ENCODE results near the gene CARD18. TPM values are rescaled to one million over a fixed set of nuclear protein-coding genes. Genes with fewer than 3 reads are reported as not detected.

CARD18 gene, protein sequence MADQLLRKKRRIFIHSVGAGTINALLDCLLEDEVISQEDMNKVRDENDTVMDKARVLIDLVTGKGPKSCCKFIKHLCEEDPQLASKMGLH
- total RNA-seq = not detected
- polyA plus RNA-seq = not detected

DNA sequence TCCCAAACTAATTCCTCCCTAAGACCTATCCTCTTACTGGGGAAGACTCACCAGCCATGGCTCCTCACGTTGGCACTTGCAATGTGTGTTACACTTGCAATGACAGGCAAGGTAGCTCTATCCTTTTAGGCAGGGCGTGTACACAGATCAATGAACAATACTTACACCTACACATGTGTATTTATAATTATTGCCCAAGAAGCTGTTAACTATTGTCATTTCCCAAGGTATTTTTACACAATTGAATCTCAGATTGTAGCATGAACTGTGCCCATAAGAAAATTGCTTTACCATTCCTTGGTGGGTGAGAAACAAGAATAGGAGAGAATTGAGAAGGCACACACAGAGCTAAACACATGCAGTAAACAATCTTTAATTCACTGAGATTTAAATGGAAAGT, at the start of gene CARD18:
Gene CARD18, minus strand, starts transcription at position 101 of the 400 bp plus-strand sequence. Its CDS starts 43 bp downstream, at position 58.
- no peaks in the 10 kb centered on the region for H3K36me3 ChIP-seq (ENCODE audit: control insufficient read depth in 4 of 4, insufficient read depth in 3 of 4, low read depth in 1 of 4, low read length in 3 of 4)
- WGBS = 60% methylated on average over 2 of the region's 2 CpGs
- H3K4me1 ChIP-seq (ENCODE audit: control insufficient read depth in 4 of 4, insufficient read depth in 4 of 4, low read length in 3 of 4) = no peaks in the 10 kb centered on the region
- H3K4me3 ChIP-seq (ENCODE audit: low read depth in 1 of 3, low read length in 3 of 3) = no peak within 1 kb of the TSS
- no peak for DNase-seq (ENCODE audit: low spot score)
- no peaks in the 10 kb centered on the region for H3K27me3 ChIP-seq (ENCODE audit: control insufficient read depth in 4 of 4, insufficient read depth in 4 of 4, low read length in 3 of 4)
- H3K27ac ChIP-seq (ENCODE audit: low read depth in 1 of 2, low read length in 2 of 2) = no peak within 1 kb of the TSS
- H3K9ac ChIP-seq (ENCODE audit: low read depth in 1 of 2, low read length in 2 of 2) = no peak within 1 kb of the TSS
- TF ChIP-seq NR2F2 (IDR thresholded peaks at IDR 0.05) = no peak
- no peak for TF ChIP-seq JUND (IDR thresholded peaks at IDR 0.05)
- H3K9me3 ChIP-seq (ENCODE audit: control insufficient read depth in 4 of 4, low read length in 3 of 4) = no peaks in the 10 kb centered on the region

DNA sequence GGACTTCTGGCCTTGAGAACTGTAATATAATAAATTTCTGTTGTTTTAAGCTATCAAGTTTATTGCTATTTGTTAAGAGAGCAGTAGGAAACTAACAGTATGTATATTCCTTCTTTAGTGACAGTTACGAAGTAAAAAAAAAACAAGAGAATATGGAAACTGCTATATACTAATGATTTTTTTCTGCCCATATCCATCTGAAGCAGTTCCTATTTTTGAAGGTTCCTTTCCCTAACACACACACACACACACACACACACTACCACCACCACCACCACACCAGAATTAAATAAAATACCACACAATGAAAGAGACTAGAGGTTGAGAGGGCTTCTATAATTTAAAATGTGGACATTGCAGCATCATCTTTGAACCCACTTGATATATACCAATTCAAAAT, 44.4 kb upstream of the CARD18 start:
- 88% methylated on average over 1 of the region's 1 CpG for WGBS
- no peaks in the 10 kb centered on the region for H3K27me3 ChIP-seq (ENCODE audit: control insufficient read depth in 4 of 4, insufficient read depth in 4 of 4, low read length in 3 of 4)
- H3K9ac ChIP-seq (ENCODE audit: low read depth in 1 of 2, low read length in 2 of 2) = no peak overlapping the region
- no peak overlapping the region for H3K27ac ChIP-seq (ENCODE audit: low read depth in 1 of 2, low read length in 2 of 2)
- no peaks in the 10 kb centered on the region for H3K36me3 ChIP-seq (ENCODE audit: control insufficient read depth in 4 of 4, insufficient read depth in 3 of 4, low read depth in 1 of 4, low read length in 3 of 4)
- DNase-seq (ENCODE audit: low spot score) = no peak
- H3K4me3 ChIP-seq (ENCODE audit: low read depth in 1 of 3, low read length in 3 of 3) = no peak overlapping the region
- H3K9me3 ChIP-seq (ENCODE audit: control insufficient read depth in 4 of 4, low read length in 3 of 4) = no peaks in the 10 kb centered on the region
- no peaks in the 10 kb centered on the region for H3K4me1 ChIP-seq (ENCODE audit: control insufficient read depth in 4 of 4, insufficient read depth in 4 of 4, low read length in 3 of 4)
- TF ChIP-seq RAD21 (IDR thresholded peaks at IDR 0.05) (no peak), FOXA1 (IDR thresholded peaks at IDR 0.05) (no peak), TAF1 (conservative IDR thresholded peaks at IDR 0.05) (no peak)
- TF ChIP-seq, protein P1, sequence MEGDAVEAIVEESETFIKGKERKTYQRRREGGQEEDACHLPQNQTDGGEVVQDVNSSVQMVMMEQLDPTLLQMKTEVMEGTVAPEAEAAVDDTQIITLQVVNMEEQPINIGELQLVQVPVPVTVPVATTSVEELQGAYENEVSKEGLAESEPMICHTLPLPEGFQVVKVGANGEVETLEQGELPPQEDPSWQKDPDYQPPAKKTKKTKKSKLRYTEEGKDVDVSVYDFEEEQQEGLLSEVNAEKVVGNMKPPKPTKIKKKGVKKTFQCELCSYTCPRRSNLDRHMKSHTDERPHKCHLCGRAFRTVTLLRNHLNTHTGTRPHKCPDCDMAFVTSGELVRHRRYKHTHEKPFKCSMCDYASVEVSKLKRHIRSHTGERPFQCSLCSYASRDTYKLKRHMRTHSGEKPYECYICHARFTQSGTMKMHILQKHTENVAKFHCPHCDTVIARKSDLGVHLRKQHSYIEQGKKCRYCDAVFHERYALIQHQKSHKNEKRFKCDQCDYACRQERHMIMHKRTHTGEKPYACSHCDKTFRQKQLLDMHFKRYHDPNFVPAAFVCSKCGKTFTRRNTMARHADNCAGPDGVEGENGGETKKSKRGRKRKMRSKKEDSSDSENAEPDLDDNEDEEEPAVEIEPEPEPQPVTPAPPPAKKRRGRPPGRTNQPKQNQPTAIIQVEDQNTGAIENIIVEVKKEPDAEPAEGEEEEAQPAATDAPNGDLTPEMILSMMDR (IDR thresholded peaks at IDR 0.05; ENCODE audit: low read depth, low read length, missing input control) = no peak

DNA sequence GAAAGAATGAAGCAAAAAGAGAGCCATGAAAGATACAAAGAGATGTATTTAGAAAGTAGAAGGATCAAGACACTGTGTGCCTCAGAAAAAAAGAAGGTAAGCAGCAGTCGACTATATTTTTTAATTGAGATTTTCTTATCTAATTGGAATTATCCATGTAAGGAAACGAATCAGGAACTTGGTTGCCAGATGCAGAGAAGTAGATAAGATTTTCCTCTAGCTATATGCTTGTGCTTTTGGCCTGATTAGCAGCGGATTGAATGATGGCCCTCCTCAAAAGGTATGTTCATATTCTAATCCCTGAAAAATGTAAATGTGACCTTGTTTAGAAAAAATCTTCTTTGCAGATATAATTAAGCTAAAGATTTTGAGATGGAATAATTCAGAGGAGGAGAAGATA, 43.9 kb upstream of the CARD18 start:
- Histone ChIP-seq H3K27ac (ENCODE audit: low read depth in 1 of 2, low read length in 2 of 2) (no peak overlapping the region), H3K27me3 (ENCODE audit: control insufficient read depth in 4 of 4, insufficient read depth in 4 of 4, low read length in 3 of 4) (no peaks in the 10 kb centered on the region), H3K9ac (ENCODE audit: low read depth in 1 of 2, low read length in 2 of 2) (no peak overlapping the region), H3K36me3 (ENCODE audit: control insufficient read depth in 4 of 4, insufficient read depth in 3 of 4, low read depth in 1 of 4, low read length in 3 of 4) (no peaks in the 10 kb centered on the region), H3K4me3 (ENCODE audit: low read depth in 1 of 3, low read length in 3 of 3) (no peak overlapping the region), H3K4me1 (ENCODE audit: control insufficient read depth in 4 of 4, insufficient read depth in 4 of 4, low read length in 3 of 4) (no peaks in the 10 kb centered on the region), H3K9me3 (ENCODE audit: control insufficient read depth in 4 of 4, low read length in 3 of 4) (no peaks in the 10 kb centered on the region)
- DNase-seq (ENCODE audit: low spot score) = no peak
- 61% methylated on average over 3 of the region's 3 CpGs for WGBS
- no peak for TF ChIP-seq GABPA (IDR thresholded peaks at IDR 0.05 in 1 of 2, conservative IDR thresholded peaks at IDR 0.05 in 1 of 2)
- no peak for TF ChIP-seq HNF4G (IDR thresholded peaks at IDR 0.05)
- TF ChIP-seq, protein P2, sequence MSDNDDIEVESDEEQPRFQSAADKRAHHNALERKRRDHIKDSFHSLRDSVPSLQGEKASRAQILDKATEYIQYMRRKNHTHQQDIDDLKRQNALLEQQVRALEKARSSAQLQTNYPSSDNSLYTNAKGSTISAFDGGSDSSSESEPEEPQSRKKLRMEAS (IDR thresholded peaks at IDR 0.05) = no peak
- TF ChIP-seq, protein P3, sequence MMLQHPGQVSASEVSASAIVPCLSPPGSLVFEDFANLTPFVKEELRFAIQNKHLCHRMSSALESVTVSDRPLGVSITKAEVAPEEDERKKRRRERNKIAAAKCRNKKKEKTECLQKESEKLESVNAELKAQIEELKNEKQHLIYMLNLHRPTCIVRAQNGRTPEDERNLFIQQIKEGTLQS (IDR thresholded peaks at IDR 0.05) = no peak
- TF ChIP-seq, protein P1 (IDR thresholded peaks at IDR 0.05; ENCODE audit: low read depth, low read length, missing input control) = no peak
- no peak for TF ChIP-seq NR2F2 (IDR thresholded peaks at IDR 0.05)
- TF ChIP-seq FOXA1 (IDR thresholded peaks at IDR 0.05) = no peak
- TF ChIP-seq TAF1 (conservative IDR thresholded peaks at IDR 0.05) = no peak
- TF ChIP-seq RXRA (IDR thresholded peaks at IDR 0.05) = no peak
- TF ChIP-seq, protein P4, sequence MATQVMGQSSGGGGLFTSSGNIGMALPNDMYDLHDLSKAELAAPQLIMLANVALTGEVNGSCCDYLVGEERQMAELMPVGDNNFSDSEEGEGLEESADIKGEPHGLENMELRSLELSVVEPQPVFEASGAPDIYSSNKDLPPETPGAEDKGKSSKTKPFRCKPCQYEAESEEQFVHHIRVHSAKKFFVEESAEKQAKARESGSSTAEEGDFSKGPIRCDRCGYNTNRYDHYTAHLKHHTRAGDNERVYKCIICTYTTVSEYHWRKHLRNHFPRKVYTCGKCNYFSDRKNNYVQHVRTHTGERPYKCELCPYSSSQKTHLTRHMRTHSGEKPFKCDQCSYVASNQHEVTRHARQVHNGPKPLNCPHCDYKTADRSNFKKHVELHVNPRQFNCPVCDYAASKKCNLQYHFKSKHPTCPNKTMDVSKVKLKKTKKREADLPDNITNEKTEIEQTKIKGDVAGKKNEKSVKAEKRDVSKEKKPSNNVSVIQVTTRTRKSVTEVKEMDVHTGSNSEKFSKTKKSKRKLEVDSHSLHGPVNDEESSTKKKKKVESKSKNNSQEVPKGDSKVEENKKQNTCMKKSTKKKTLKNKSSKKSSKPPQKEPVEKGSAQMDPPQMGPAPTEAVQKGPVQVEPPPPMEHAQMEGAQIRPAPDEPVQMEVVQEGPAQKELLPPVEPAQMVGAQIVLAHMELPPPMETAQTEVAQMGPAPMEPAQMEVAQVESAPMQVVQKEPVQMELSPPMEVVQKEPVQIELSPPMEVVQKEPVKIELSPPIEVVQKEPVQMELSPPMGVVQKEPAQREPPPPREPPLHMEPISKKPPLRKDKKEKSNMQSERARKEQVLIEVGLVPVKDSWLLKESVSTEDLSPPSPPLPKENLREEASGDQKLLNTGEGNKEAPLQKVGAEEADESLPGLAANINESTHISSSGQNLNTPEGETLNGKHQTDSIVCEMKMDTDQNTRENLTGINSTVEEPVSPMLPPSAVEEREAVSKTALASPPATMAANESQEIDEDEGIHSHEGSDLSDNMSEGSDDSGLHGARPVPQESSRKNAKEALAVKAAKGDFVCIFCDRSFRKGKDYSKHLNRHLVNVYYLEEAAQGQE (IDR thresholded peaks at IDR 0.05) = no peak
- TF ChIP-seq, protein P5, sequence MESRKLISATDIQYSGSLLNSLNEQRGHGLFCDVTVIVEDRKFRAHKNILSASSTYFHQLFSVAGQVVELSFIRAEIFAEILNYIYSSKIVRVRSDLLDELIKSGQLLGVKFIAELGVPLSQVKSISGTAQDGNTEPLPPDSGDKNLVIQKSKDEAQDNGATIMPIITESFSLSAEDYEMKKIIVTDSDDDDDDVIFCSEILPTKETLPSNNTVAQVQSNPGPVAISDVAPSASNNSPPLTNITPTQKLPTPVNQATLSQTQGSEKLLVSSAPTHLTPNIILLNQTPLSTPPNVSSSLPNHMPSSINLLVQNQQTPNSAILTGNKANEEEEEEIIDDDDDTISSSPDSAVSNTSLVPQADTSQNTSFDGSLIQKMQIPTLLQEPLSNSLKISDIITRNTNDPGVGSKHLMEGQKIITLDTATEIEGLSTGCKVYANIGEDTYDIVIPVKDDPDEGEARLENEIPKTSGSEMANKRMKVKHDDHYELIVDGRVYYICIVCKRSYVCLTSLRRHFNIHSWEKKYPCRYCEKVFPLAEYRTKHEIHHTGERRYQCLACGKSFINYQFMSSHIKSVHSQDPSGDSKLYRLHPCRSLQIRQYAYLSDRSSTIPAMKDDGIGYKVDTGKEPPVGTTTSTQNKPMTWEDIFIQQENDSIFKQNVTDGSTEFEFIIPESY (IDR thresholded peaks at IDR 0.05) = no peak
- no peak for TF ChIP-seq SP1 (IDR thresholded peaks at IDR 0.05)
- TF ChIP-seq RAD21 (IDR thresholded peaks at IDR 0.05) = no peak
- TF ChIP-seq HNF4A (conservative IDR thresholded peaks at IDR 0.05) = no peak
